ENCODE results near the gene USP20.

Gene USP20

DNA sequence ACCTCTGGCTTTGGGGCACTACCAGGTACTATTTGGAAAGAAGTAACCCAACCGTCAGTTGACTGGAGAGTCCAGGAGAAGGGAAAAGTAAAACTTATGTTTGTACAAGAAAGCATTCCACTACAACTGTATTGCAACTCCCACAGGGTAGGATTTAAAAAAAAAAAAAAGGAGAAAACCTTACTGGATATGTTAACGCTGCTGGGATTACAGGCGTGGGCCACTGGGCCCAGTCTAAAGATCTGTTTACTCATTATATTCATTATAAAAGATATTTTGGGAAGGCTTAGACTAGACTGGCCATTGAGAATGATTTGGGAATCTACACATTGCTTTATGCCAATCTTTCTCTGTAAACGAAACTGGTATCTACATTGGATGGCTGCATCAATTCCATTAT is 86.6 kb downstream of the USP20 start:
- no peak for DNase-seq

DNA sequence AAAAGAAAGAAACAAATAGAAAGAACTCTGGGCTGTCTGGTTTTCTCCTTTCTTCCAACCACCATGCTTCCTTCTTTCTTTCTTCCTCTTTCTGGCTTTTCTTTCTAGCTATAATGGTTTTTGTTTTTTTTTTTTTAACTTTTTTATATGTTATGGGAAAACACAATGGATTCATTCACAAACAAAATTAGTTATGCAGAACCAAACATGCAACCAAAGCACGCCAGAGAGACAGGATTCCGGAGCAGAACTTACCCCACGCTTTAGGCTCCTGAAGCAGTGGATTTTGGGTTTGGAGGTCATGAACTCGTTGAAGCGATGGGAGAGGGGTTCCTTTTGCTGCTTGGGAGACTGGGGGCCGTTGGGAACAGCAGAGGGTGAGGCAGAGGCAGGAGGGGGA is 88.3 kb downstream of the USP20 start:
- no peak for DNase-seq

GRCh38 chr9:129929496-129930125 is 94.4 kb downstream of the USP20 start:
- DNase-seq, result no peak

DNA sequence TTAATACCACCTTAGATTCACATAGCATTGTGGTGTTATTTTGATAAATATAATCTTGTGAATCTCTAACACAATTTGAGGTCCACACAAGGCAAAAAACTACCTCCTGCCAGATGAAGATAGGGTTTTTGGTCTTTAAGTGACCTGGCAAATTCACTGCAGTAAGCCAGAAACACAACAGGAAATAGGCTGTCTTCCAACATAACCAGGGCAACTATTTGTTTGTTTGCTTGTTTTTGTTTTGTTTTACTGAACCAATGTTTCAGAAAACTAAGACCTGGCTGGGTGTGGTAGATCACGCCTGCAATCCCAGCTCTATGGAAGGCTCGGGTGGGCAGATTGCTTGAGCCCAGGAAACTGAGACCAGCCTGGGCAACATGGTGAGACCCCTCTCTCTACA is 95.5 kb downstream of the USP20 start:
- DNase-seq, result no peak

Data from CD4-positive, alpha-beta T cell treated with Interleukin-17A for 4 hours (primary cell).